Breast epithelium (tissue), 3 donors: ENCODE results near the gene LPP.

Experiments used
- POLR2A ChIP-seq: fragments of 450-650 bp; IDR thresholded peaks from one replicate; pipeline ENCODE4 v1.6.1; 2016; ENCODE audit warnings: antibody characterized with exemption, mild to moderate bottlenecking, moderate library complexity
- TF ChIP-seq, protein P1 (sequence below), 3 donors: fragments of 450-650 bp; IDR thresholded peaks; one replicate each; pipeline ENCODE4 v1.5.1; 2016 to 2017; ENCODE audit warnings: antibody characterized with exemption in 3 of 3, mild to moderate bottlenecking in 3 of 3, moderate library complexity in 3 of 3

DNA sequence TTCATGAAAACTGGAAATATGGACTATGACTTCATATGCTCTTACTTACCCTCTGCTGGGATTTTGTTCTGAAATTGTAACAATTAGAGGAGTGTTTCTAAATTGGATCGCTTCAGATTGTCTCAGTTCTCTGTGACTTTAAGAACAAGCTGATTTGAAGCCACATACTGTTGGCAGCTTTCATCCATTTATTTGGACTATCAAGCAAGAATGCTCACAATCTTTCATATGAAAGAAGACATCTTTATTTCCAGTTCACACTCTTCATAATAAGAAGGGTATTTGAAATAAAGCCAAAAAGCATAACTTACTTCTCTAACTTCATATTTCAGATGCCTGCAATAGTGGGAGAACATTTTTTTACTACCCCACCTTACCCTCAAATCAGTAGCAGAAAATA lies 526.2 kb downstream of the LPP start:
- TF ChIP-seq, protein P1, sequence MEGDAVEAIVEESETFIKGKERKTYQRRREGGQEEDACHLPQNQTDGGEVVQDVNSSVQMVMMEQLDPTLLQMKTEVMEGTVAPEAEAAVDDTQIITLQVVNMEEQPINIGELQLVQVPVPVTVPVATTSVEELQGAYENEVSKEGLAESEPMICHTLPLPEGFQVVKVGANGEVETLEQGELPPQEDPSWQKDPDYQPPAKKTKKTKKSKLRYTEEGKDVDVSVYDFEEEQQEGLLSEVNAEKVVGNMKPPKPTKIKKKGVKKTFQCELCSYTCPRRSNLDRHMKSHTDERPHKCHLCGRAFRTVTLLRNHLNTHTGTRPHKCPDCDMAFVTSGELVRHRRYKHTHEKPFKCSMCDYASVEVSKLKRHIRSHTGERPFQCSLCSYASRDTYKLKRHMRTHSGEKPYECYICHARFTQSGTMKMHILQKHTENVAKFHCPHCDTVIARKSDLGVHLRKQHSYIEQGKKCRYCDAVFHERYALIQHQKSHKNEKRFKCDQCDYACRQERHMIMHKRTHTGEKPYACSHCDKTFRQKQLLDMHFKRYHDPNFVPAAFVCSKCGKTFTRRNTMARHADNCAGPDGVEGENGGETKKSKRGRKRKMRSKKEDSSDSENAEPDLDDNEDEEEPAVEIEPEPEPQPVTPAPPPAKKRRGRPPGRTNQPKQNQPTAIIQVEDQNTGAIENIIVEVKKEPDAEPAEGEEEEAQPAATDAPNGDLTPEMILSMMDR (IDR thresholded peaks at IDR 0.05): no peak
- no peak for TF ChIP-seq POLR2A
